Measurements from ENCODE around the gene TRPC4AP.
"Not testable (repeated sequence)": the region's sequence is repeated elsewhere in the genome, so short reads cannot be mapped to it uniquely, and the experiment has no call there.

The TRPC4AP gene

DNA sequence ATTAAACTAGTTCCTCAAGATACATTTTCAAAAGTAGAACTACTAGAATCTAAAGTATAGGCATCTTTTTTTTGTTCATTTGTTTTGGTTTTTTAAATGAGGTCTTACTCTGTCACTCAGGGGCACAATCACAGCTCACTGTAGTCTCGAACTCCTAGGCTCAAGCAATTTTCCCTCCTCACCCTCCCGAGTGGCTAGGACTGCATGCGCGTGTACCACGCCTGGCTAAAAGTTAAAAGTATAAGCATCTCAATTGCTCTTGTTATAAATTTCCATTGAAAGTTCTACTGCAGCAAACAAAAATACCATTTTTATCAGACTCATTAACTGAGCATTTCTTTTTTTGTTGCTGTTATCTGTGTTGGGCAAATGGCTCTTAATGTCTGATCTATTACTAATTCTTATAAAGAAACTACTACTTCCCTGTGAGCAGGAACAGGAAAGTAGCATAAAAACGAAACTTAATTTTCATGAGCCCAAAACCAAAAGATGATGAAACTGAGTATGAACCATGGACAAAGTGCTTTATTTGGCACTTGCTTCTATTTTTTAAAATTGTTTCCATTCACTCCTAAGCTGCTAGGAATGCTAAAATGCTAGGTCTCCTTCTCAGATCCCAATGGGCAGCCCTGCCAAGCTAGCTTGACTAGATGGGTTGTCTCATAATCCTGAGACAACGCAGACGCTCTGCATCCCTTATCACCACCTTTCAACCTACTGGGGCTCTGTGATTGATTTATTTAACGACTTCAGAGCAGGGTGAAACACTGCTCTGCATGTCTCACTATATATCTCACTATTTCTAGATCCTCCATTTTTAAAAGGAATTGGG lies 36.9 kb downstream of the TRPC4AP start:
- no peak for DNase-seq (ENCODE audit: low read depth)

DNA sequence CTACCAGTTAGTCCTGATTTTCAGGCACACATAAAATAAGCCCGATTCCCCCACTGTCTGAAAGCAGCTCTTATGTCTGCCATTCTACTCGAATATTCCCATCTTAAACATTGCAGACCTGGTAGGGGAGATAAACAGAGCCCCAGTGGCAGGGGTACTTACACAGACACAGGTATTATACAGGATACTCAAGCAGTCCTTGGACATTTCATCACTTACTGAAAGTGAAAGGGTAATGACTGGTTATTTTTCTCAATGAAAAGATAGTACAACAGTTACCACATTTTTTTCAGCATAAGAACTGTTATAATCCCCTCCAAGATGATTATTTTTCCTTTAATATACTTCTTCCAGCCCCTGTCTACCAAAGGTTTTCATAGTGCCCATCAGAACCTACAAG lies 37.8 kb downstream of the TRPC4AP start:
- DNase-seq (ENCODE audit: low read depth), result no peak

DNA sequence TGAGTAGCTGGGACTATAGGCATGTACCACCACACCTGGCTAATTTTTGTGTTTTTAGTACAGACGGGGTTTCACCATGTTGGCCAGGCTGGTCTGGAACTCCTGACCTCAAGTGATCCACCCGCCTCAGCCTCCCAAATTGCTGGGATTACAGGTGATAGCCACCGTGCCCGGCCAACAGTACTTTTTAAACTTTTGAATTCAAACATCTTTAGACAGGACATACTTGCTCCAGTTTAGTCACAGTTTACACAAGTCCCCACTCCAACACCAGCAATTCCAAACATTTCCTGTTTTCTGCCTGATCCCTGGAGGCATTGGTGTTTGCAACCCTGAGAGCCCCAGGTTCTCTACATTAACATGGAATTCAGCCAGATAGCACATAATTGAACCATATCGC lies 40.0 kb downstream of the TRPC4AP start:
- not testable (repeated sequence) for DNase-seq (ENCODE audit: low read depth)

DNA sequence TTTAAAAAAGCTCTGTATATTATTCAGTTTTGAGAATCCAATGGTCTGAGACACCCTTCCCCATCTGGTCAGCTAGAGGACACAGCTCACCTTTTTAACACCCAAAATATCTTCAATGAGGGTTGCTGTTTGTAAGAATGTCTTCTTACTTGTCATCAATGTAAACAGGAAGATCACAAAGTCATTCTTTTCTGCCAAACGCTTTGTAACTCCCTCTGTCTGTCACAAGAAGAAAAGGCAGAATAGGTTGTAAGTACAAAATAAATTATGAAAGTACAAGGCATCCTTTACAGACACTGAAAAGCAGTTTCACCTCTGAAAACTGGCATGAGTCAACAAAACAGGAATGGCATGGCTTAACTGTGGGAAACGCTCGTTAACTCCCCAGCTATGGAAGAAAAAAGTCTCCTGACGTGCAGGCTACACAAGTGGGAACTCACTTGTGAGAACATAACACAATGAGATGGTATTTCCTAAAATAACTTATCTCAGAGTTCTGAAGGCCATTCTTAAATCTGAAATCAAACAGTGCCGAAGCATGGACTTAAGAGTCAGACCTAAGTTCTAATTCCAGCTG lies 42.7 kb downstream of the TRPC4AP start:
- DNase-seq (ENCODE audit: low read depth), result no peak

DNA sequence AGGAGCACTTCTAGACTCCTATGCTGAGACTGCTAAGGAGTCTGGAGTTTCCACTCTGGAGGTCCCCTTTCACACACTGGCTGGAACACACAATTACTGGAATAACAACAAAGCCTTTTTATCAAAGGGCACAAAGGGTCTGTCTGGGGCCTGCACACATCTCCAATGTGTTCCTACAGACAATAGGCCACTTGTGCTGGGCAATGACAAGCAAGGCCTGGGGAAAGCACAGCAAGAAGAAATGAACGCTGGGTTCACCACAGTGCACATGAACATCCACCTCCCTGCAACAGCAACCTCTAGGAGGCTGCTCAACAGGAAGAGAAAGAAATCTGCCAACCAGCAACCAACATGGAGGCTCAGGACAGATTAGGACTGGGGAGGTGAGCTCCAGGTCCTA lies 43.9 kb downstream of the TRPC4AP start:
- DNase-seq (ENCODE audit: low read depth), result no peak

DNA sequence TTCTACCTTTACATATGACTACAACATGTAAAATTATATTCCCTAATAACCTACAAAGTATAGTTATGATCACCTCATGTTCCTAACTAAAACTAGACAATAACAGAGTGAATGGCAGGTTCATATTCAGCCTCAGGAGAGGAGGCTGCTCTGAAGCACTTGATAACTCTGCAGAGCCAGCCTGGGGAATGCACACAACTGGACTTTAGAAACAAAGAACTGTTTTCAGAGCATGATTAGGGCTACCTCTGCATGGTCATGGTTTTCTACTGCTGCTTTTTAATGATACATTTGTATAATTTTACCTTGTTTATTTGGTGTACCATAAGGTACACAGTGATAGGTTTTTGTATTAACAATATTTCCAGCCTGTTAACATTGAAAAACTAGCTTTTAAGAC lies 50.3 kb downstream of the TRPC4AP start:
- no peak for DNase-seq (ENCODE audit: low read depth)

DNA sequence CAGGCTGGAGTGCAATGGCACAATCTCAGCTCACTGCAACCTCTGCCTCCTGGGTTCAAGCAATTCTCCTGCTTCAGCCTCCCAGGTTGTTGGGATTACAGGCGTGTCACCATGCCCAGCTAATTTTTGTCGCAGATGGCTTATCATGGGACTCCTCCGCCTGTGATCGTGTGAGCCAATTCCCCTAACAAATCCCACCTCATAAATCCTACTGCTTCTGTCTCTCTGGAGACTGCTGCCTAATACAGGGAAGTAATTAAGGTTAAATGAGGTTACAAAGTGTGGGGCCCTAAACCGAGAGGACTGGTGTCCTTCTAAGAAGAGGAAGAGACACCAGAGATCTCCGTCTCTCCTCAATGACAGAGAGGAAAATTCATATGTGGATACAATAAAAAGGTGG lies 52.0 kb downstream of the TRPC4AP start:
- DNase-seq (ENCODE audit: low read depth), result no peak

DNA sequence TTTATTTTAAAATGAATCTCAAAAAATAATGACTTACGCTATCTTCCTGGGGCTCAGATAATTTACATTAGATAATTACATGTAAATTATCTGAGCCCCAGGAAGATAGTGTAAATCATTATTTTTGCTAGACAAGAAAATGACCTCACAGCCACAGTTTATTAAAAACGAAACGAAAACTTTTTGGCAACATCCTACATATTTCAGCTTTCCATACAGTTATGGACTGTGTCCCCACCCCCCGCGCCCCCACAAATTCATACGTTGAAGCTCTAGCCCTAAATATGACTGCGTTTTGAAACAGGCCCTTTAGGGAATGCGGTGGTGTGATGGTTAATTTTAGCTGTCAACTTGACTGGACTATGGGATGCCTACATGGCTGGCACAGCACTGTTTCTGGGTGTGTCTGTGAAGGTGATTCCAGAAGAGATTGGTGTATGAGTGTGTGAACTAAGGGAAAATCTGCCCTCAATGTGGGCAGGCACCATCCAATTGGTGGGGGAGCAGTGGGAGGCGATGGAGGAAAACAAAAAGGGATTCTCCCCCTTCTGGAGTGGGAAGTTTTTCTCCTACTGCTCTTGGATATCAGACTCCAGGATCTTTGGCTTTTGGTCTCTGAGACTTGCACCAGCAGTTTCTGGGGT lies 52.6 kb downstream of the TRPC4AP start:
- DNase-seq (ENCODE audit: low read depth), result no peak

DNA sequence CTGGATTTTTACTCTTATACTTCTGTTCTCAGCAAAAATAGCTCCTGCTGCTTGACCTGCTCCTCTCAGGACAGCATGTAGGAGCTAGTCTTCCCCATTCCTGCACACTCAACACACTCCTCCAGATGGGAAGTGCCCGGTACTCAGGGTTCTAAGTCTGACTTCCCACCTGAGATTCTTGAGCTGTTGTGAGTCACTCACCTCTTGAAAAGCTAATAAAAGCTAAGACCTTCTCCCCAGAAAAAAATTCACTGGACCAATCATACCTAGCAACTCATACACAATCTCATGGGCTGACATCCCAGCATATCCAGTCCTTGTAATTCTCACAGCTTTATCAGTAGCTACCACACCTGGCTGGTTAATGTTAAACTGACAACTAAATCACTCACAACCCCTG lies 53.5 kb downstream of the TRPC4AP start:
- DNase-seq (ENCODE audit: low read depth), result no peak

DNA sequence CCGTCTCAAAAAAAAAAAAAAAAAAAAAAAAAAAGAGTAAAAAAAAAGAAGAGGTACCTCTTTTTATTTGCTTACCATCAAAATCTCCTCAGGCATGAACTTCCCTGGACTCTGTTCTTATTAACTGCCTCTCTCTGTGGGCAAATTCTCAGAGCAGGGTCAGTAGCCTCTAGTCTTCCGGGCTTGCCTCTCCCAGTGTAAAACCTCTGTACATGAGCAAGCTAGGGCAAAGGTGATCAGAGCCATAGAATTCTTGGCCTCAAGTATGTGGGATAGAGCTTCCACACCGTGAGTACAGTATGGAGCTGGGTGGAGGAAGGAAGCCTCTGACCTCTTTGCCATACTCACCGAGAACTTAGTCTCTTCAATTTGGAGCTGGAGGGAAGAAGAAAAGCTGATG lies 58.5 kb downstream of the TRPC4AP start:
- DNase-seq (ENCODE audit: low read depth), result no peak

DNA sequence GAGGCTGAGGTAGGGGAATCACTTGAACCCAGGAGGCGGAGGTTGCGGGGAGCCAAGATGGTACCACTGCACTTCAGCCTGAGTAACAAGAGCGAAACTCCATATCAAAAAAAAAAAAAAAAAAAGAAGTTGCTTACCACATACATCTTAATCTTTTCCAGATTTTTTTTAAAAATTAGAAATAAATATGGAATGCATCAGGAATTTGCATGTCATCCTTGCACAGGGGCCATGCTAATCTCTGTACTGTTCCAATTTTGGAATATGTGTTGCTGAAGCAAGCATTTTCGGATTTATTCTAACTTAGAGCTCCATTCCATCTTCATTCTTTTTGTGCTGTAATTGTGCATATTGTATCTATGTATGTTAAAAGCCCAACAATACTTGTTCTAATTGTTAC lies 62.5 kb downstream of the TRPC4AP start:
- DNase-seq (ENCODE audit: low read depth), result no peak

DNA sequence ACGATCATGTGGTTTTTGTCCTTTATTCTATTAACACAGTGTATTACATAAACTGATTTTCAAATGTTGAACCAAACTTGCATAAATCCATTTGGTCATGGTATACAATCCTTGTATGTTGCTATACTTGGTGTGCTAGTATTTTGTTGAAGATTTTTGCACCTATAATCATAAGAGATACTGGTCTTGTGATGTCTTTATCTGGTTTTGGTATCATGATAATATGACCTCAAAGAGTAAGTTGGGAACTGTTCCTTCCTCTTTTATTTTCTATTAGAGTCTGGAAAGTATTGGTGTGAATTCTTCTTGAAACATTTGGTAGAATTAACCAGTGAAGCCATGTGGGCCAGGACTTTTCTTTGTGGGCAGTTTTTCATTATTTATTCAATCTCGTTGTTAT lies 65.3 kb downstream of the TRPC4AP start:
- DNase-seq (ENCODE audit: low read depth), result no peak

DNA sequence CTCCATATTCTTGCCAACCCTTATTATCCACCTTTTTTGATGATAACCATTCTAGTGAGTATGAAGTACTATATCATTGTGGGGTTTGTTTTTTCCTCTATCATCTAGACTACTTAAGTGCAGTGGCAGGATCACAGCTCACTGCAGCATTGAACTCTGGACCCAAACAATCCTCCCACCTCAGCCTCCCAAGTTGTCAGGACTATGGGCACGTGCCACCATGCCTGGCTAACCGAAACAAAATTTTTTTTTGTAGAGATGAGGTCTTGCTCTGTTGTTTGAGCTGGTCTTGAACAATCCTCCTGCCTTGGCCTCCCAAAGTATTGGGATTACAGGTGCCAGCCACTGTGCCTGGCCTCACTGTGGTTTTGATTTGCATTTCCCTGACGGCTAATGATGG lies 67.5 kb downstream of the TRPC4AP start:
- no peak for DNase-seq (ENCODE audit: low read depth)

DNA sequence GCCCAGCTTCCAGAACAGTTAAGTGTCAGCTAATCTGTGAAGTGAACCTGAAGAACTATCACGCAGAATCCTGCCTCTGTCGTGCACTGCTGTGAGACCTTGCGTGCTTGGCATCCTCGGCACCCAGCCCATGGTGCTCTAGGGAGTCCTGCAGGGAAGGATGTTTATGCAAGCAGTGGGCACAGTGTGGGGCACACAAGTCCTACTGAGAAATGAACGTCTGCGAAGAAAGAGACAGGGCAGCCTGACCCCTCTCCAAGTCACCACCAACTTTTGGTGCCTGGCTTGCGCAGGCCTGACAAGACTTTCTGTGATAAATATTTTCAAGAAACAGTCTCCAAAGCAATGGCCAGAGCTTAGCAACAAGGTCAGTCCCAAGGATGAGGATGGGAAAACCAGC lies 69.0 kb downstream of the TRPC4AP start:
- DNase-seq (ENCODE audit: low read depth), result no peak

DNA sequence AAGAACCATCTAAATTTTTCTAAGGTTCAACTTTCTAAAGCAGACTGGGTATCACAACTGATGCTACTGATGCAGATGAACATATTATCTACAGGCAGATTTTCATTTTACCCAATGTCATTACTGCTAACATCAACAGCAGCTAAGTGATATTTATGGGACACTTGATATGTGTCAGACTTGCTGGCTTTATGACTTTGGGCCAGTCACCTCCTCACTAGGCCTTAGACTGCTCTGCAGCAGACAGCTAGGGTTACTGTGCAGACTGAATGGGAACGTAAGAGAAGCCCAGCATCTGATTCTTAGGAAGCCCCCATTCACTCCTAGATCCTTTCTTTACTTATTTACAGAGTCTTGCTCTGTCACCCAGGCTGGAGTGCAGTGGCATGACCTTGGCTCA lies 70.8 kb downstream of the TRPC4AP start:
- DNase-seq (ENCODE audit: low read depth), result no peak

DNA sequence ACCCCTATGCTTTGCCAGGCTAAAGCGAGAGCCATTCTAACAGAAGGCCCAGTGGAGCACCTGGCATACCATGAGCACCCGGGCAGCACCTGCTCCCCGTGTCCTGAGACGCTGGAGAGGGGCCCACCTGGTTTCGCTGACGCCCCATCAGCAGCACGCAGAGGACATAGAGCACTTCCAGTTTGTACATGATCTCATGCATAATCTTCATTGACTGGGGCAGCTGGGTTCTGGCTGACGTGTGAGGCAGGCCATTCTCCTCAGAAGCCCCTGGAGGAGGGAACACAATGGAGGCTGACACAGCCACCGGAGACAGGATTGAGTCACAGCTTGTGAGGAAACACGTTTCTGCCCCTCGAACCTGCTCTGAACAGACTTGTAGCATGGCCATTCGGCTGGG lies 71.5 kb downstream of the TRPC4AP start:
- no peak for DNase-seq (ENCODE audit: low read depth)

DNA sequence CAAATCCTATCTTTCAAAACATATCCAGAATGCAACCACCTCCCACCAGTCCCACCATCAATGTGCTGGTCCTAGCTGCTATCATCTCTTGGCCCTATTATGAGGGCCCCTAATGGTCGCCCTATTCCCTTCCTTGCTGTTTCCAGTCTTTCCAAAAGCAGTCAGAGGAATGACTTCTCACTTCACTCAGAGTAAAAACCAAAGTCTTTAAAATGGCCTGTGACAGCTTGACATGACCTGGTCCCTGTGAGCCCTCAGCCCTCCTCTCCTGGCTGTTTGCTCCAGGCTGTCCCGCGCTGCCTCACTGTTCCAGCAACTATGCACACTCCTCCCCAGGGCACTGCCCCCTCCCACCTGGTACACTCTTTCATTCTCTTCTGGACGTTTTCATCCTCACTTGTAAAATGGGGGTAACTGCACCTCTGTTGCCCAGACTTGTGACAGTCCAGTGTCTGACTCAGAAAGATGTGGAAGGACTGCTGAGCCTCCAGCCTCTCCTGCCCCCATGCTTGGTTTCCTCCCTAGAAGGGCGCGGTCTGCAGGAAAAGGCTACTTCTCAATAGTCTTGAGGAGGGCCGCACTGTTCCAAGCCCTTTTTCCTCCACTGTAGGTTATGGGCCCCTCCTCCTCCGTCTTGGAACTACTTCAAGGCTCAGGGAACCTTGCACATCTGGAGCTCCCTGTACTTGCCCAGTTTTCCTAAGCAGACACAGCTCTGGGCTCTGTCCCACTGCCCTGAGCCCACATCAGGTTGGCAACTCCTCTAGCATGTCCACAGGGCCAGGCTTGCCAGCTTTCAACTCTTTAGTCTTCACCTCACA lies 72.3 kb downstream of the TRPC4AP start:
- no peak for DNase-seq (ENCODE audit: low read depth)

DNA sequence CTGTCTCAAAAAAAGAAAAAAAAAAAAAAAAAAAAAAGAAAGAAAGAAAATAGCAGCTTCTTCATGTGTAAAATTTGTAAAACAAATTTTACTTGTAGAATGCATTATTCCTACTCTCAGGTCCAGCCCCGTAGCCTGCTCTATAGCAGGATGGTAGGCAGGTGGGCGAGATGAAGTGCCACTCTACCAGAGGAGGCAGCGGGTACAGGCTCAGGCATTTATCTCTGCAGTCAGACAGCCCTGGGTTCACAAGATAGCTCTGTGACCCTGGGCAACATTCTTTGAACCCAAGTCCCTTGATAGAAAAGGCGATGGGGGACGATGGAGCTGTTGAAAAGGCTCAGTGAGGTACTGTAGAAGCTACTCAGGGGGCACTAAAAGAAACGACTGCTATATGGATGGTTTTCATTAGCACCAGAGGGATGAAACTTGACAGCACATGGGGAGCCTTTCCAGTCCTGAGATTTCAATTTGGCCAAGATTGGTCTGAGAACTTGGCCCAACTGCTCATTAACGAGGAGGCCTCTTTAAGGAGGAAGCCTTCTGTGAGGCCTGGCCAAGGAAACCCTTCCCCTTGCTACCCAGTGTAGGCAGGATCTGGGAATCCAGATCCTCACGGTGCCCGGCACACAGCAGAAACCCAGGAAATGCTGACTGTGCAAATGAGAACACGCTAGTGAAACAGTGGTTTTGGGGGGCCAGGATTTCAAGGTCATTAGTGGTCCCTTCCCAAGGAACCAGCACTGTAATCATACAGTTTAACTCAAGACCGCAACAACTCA lies 73.8 kb downstream of the TRPC4AP start:
- no peak for DNase-seq (ENCODE audit: low read depth)

DNA sequence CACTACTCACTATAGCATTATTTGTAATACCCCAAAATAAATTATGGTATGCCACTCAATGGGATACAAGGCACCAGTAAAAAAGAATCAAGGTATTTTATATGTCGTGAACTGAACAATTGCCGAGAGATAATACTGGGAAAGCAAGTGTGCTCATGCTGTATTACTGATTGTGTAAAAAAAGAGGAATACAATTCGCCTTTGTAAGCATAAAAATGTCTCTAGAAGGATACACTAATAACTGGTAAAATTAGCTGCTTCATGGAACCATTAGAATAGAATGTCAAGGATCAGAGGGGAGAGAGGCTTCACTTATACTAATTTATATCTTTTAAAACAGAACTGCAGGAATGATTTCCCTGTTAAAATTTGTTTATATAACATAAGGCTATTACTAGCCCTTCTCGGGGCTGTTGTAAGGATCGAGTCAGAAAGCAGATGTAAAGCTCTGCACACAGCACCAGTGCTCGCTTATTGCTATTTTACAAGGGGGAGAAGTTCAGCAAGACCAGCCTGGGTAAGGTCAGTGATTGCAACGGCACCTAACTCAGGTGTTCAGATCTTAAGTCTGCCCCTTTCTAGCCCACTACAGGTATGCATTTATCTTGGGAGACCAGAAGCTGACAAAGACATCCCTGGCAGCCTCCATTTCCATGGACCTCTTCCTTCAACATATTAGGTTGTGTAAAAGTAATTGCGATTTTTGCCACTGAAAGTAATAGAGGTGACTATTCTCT lies 75.3 kb downstream of the TRPC4AP start:
- DNase-seq (ENCODE audit: low read depth), result no peak

DNA sequence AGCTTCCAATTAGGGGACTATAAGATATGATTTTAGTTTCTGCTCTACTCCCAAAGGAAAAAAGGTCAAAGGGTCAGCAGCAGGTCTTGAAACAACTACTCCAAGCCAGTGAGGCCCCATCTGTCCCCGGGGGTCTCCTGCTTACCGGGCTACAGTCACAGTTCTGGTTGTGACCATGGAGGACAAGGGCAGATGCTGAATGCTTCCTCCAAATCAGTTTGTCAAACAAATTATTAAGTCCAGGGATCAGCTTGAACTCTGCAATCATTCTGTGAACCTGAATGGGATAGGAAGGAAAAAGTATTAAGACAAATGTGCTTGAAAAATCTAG lies 76.8 kb downstream of the TRPC4AP start:
- DNase-seq (ENCODE audit: low read depth), result no peak

DNA sequence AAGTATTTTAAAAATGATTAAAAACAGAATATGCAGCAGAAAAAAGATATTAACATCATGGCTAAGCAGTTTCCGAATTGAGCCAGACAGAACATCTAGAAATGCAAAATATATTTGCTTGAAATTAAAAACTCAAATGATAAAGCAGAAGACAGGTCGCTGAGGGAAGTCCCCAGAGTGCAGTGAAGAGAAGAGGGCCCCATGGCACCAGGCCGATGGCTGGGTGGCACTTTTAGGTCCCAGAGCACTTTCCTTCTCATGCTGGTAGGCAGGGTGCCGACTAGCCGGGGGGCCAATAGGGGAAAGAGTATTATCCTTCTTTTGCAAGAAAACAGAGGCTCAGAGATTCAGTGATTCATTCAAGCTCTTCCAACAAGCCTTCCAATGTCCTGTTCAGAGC lies 78.1 kb downstream of the TRPC4AP start:
- no peak for DNase-seq (ENCODE audit: low read depth)
